Measurements from ENCODE around the gene PI4KA.
"Not testable (repeated sequence)": the region's sequence is repeated elsewhere in the genome, so short reads cannot be mapped to it uniquely, and the experiment has no call there.

PI4KA gene

DNA sequence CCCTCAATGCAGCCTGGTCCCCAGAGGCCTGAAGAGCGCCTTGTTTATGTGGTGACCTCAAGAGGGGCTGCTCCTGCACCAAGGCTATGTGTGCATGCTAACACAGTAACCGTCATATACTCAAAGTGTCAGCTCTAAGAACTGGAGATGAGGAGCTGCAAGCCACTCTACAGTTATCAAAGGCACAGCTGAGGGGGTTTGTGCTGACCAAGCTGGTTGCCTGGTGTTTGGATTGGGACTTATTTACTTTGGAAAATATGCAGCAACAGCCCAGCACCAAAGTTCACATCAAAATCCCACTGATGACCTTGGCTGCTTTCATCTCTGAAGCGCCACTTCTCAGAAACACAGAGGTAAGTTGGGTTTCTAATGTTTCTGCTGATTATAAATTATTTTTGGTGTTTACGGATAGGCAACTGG is 84.8 kb downstream of the PI4KA start, which contains the start of gene SERPIND1:
TSS of gene SERPIND1 (plus strand) at position 321 of the 420 bp plus-strand sequence. CDS start 5,200 bp downstream, outside the sequence.
- no peak for DNase-seq

DNA sequence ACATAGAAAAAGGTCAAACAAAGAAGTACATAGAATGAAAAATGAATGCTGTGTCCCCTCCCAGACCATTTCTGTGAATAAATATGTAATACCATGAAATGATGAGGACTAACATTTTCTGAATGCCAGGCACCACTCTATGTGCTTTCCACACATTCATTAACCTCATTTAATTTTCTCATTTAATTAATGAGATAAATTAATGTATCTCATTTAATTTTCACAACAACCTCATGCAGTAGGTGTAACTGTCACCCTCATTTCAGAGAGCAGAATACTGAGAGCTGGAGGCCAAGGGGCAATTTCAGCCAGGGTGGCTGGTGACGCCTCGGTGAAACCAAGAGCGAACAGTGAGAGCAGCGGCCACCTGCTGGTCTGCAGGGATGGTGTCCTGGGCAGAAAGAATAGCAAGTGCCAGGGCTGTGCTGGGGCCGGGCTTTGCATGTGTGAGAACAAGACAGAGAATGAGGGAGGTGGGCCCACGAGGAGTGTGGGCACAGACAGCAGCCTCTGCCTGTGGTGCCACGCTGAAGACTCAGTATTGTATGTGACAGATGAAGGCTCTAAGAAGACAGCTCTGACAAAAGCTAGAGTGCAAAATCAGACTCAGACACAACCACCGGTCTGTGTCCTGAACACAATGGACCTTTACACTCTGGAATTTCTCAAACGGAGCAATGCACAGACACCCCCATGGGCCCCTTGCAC is 86.5 kb downstream of the PI4KA start:
- DNase-seq, result peak; percentile 47

GRCh38 chr22:20769496-20769826 is 89.2 kb downstream of the PI4KA start:
- DNase-seq, result not testable (repeated sequence)

GRCh38 chr22:20766530-20766929 is 92.1 kb downstream of the PI4KA start:
- no peak for DNase-seq

- DNase-seq, result no peak
Observed at GRCh38 chr22:20765938-20766337, 92.7 kb downstream of the PI4KA start.

GRCh38 chr22:20764729-20765128 is 93.9 kb downstream of the PI4KA start:
- no peak for DNase-seq

DNA sequence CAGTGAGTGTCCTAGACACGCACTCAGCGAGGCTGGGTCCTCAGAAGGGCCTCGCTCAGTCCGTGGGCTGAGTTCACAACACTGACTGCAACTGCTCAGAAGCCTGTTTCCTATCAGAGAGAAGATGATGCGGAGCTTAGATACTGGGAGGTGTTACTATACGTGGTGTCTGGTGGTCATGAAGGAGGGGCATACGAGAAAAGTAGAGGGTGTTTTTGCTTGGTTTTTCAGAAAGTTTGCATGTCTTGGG is 94.2 kb downstream of the PI4KA start:
- DNase-seq, result no peak

- DNase-seq, result no peak
Observed at GRCh38 chr22:20763630-20764470, 94.8 kb downstream of the PI4KA start.

DNA sequence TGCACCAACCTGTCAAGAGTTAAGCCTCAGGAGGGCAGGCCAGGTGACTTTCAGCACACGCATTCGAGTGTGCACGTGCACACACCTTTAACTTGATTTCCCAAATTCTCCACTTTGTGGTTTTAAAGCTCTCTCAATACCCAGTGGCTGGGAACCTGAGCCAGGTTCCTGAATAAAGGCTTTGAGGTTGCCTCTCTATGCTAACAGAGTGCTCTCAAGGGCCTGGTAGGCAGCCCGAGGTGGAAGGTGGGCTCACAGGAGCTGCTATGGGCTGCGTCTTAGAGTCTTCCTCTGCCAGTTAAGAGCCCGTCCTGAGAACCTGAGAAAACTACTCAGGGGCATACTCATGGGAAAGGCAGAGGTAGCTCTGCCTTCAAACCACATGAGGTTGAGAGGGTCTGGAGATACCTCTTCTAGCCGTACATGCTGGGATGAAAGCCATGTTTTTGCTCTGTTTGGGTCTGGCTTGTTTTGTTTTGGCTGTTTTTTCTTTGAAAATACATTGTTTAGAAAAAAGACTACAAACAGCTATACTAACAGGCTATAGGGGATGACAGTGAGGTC is 96.3 kb downstream of the PI4KA start:
- DNase-seq, result no peak

DNA sequence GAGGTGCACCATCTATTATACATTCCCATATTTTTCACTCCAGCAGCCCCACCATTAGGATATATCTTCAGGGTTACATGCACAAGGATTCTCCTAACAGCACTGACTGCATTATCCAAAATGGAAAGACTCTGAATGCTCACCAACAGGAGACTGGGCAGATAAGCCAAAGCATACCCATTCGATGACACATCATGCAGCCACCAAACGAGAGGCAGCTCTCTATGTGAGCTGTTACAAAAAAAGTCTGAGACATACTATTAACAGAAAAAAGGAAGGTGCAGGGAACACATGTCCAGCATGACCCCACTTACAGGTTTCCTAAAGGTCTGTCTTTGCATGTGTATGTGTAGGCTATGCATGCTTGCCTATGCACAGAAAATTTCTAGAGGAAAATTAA is 97.1 kb downstream of the PI4KA start:
- DNase-seq, result no peak

- no peak for DNase-seq
Observed at GRCh38 chr22:20760084-20760483, 98.5 kb downstream of the PI4KA start.

- DNase-seq, result no peak
Observed at GRCh38 chr22:20758688-20759087, 99.9 kb downstream of the PI4KA start.

DNA sequence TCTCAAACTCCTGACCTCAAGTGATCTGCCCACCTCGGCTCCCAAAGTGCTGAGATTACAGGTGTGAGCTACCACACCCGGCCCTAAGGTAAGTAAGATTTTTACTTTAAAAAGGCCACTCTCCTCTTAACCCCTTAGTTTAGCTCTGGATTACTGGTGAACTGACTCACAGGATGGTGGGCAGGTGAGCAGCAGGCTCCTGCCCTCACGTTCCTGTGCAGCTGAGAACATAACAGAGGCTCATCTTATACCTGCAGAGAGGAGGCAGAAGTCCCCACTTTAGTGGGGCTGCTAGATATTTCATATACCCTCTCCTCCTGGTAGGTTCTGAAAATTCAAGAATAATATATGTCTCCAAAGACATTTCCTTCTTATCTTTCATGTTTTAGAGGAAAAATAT is 101.8 kb downstream of the PI4KA start:
- DNase-seq, result no peak

- no peak for DNase-seq
Observed at GRCh38 chr22:20752873-20753272, 105.7 kb downstream of the PI4KA start.

DNA sequence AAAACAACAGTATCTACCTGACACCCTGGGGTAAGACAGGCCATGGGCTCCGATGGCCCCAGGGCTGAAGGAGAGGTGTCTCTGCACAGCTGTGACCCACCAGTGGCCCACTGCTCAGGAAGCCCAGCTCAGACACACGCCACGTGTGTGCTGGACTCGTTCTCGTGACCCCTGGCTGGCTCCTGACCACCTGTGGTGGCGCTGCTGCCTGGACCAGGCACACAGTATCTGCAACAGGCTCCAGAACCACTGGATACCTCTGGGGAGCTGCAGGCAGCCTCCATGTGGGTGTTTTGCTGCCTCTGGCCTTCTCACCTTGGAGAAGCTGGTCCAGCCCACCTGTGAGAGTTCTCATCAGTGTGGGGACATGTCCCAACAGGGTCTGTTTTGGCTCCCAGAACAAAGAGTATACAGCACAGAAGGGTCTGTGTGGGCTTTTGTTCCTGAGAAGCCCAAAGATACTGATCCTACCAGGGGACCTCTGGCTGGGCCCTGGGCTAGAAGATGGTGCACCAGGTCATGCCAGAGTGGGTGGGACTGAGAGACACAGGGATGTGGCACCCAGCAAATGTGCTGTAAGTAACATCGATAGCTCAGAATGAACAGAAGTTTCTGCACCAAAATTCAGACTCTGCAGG is 106.4 kb downstream of the PI4KA start:
- DNase-seq, result no peak

DNA sequence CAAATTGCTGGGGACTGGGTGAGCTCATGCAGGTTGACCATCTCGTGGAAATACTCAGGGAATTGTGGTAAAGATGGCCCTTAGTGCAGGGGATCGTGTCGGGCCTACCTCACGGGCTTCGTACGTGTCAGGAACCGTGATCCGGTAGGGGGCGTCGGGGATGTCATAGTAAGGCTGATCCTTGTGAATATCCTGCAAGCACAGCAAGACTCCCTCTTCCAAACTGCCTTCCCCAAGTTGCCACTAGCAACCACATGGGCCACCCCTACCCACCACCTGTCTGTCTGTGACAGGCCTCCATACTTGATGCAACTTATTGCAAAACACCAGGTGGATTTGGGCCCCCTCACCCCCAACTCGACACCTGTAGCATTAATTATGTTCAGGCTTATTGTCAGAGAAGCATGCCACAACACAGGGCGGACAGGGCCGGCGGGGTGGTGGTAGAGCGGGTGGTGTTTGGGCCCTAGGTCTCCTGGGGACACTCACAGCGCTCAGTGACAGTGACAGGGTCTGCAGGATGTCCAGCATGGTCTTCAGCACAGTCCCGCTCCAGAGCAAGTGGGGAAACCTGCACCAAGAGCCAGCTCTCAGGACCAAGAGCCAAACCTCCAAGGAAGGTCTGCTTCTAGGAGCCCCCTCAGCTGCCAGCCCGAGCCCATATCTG is 107.3 kb downstream of the PI4KA start:
- DNase-seq, result no peak

DNA sequence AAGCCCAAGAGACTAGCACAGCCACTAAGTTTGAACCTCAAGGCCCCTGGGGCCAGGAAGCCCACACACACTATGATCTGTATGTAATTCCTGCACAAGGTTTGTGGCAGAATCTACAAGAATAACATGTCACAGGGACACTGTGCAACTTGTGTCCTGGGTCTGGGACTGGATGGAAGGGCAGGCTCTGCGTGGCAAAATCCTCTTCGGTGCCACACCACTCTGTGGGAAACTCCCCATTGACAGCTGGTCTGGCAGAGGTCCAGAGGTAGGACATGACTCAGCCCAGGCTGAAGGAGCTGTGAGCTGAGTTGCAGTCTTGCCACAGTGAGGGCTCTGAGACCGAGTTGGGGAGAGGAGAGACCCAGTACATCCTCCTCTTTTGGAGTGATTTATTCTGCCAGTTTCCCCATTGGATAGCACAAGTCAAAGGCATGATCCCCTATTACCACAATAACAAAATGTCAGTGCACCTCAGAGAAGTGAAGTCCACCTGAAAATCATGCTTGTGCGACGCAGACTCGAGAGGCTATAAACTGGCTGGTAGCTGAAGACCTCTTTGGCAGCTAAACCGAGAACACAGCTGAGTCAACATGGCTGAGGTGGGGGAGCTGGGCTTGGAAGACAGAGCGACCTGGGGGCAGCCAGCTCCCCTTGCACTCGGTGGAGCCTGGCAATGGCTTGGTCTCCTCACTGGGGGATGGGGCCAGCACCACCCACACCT is 108.0 kb downstream of the PI4KA start:
- DNase-seq, result no peak

GRCh38 chr22:20749453-20749852 is 109.2 kb downstream of the PI4KA start:
- no peak for DNase-seq

- DNase-seq, result no peak
Observed at GRCh38 chr22:20748731-20749428, 109.7 kb downstream of the PI4KA start.

GRCh38 chr22:20748082-20748481 is 110.5 kb downstream of the PI4KA start:
- no peak for DNase-seq

DNA sequence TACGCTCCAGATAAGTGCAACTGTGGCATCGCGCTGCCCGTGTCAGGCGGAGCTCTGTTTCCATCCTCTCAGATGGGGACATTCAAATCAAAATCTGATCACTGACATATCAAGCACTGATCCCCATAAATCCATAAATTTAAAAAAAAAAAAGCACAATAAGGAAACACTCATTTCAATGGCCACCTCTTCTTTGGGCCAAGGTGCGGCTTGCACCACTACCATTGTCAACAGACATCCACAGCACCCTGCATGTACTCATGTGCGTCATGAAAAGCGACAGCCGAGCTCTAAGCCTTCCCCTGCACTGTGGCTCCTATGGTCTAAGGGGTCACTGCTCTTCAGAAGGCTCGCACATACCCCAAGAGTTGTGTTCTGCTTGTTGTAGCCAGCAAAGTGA is 111.4 kb downstream of the PI4KA start:
- no peak for DNase-seq
